ENCODE results near the gene MEOX2. TPM values are rescaled to one million over a fixed set of nuclear protein-coding genes. Genes with fewer than 3 reads are reported as not detected.

The MEOX2 gene
- total RNA-seq, 1 donor from 2014 or later, result 7.7 TPM

DNA sequence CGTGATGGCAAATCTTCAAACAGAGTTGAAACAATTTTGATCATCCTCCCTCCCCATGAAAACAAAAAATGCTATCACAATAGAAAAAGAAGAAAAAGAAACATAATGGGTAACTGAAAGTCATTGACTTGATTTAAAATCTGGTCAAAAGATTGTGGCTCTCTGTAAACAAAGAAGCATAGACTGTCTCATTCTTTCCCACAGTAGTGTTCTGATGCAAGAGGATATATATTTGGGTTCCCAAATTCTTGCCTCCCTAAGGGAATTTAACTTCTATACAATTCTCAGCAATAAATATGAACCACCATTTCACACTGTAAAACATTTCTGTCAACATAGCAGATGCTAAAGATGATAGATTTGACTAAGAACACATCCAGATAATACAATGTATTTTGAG, 32.8 kb upstream of the MEOX2 start:
- TF ChIP-seq, protein P1, sequence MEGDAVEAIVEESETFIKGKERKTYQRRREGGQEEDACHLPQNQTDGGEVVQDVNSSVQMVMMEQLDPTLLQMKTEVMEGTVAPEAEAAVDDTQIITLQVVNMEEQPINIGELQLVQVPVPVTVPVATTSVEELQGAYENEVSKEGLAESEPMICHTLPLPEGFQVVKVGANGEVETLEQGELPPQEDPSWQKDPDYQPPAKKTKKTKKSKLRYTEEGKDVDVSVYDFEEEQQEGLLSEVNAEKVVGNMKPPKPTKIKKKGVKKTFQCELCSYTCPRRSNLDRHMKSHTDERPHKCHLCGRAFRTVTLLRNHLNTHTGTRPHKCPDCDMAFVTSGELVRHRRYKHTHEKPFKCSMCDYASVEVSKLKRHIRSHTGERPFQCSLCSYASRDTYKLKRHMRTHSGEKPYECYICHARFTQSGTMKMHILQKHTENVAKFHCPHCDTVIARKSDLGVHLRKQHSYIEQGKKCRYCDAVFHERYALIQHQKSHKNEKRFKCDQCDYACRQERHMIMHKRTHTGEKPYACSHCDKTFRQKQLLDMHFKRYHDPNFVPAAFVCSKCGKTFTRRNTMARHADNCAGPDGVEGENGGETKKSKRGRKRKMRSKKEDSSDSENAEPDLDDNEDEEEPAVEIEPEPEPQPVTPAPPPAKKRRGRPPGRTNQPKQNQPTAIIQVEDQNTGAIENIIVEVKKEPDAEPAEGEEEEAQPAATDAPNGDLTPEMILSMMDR (IDR thresholded peaks at IDR 0.05; ENCODE audit: borderline replicate concordance), result no peak
- DNase-seq, result no peak
- intact Hi-C loops (cut with micrococcal nuclease), result loop anchor here (10.0 kb wide), 1 partner anchor 395 kb away; no protein-coding TSS in a partner anchor
- Histone ChIP-seq H3K4me3 (no peak overlapping the region), H3K27ac (replicated peaks) (no peak overlapping the region), H3K4me1 (peaks cover 7% of the 10 kb centered on the region), H3K9me3 (replicated peaks) (no peaks in the 10 kb centered on the region), H3K36me3 (no peaks in the 10 kb centered on the region), H3K27me3 (ENCODE audit: low read depth) (no peaks in the 10 kb centered on the region)

DNA sequence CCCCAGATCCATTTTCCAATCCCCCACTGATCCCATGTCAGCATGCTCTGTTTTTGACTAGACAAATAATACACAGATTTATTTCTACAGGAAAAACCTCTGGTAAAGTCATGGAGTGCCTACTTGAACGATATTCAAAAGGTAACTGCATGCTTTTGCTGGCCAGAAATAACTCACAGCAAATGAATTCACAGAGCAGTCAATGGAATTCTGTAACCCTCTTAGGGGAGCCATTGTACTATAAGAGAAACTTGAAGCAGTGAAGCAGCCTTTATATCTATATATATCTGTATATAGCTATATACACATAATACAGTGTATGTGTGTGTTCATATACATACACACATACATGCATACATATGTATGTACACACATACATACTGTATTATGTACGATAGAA, 29.0 kb upstream of the MEOX2 start:
- H3K9me3 ChIP-seq (replicated peaks), result no peaks in the 10 kb centered on the region
- no peak overlapping the region for H3K4me3 ChIP-seq
- H3K27me3 ChIP-seq (ENCODE audit: low read depth), result no peaks in the 10 kb centered on the region
- TF ChIP-seq, protein P1 (IDR thresholded peaks at IDR 0.05; ENCODE audit: borderline replicate concordance), result peak; percentile 29
- H3K27ac ChIP-seq (replicated peaks), result no peak overlapping the region
- no peaks in the 10 kb centered on the region for H3K36me3 ChIP-seq
- intact Hi-C loops (cut with micrococcal nuclease), result loop anchor here (10.0 kb wide), 1 partner anchor 391 kb away; no protein-coding TSS in a partner anchor
- no peak for DNase-seq
- H3K4me1 ChIP-seq, result no peaks in the 10 kb centered on the region

DNA sequence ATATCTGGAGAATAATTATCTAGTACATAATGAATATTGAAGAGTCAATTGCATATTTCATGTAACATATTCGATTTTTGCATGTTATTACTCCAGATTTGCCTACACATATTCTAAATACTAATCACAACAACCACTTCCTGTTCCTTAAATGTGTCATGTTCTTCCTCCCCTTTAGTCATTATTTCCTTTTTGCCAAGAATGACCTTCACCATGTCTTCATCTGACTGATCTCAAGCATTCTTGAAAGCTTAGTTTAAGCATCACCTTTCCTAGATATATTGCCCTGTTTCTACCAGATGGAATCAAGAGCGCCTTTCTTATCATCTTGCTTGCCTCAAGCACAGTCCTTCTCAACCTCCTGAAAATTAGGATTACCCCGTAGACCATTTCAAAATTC, 23.5 kb upstream of the MEOX2 start:
- Histone ChIP-seq H3K9me3 (replicated peaks) (no peaks in the 10 kb centered on the region), H3K4me1 (no peaks in the 10 kb centered on the region), H3K27ac (replicated peaks) (no peak overlapping the region), H3K27me3 (ENCODE audit: low read depth) (no peaks in the 10 kb centered on the region), H3K4me3 (no peak overlapping the region), H3K36me3 (no peaks in the 10 kb centered on the region)
- TF ChIP-seq, protein P1 (IDR thresholded peaks at IDR 0.05; ENCODE audit: borderline replicate concordance), result no peak
- intact Hi-C loops (cut with micrococcal nuclease), result loop anchor here (10.0 kb wide), 1 partner anchor 385 kb away; no protein-coding TSS in a partner anchor
- no peak for DNase-seq

DNA sequence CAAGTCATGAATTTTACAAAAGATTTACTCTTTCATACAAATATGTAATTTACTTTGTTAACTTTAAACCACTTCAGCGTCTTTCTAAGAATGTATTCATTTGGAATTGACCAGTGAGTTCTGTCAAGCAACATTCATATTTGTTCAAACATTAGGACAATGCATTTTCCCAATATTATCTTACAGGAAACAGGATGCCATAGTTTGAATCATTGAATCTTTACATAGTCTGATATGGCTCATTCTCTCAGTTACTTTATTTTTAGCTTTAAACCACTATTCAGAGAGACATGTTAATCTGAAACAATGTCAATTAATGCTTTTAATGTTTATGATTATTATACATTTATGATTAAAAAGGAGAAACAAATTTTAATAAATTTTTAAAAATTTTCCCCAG, 21.1 kb upstream of the MEOX2 start:
- Histone ChIP-seq H3K27ac (replicated peaks) (no peak overlapping the region), H3K27me3 (ENCODE audit: low read depth) (no peaks in the 10 kb centered on the region), H3K4me3 (no peak overlapping the region), H3K36me3 (no peaks in the 10 kb centered on the region), H3K4me1 (no peaks in the 10 kb centered on the region), H3K9me3 (replicated peaks) (no peaks in the 10 kb centered on the region)
- TF ChIP-seq, protein P1 (IDR thresholded peaks at IDR 0.05; ENCODE audit: borderline replicate concordance), result no peak
- intact Hi-C loops (cut with micrococcal nuclease), result no loop called here
- DNase-seq, result no peak

DNA sequence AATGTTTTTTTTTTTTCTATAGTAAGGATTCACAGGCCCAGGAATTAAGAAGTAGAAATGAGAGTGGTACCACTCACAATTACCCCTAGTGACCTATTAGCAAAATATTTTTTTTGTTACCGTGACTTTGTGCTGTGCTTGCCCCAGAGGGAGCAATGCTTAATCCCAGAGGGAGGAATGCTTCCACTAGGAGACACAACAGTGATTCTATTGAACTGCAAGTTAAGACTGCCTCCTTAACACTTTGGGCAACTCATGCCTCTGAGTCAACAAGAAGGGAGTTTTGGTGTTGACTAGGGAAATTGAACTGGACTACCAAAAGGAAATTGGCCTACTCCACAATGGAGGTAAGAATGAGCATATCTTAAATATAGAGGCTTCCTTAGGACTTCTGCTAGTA, 17.2 kb upstream of the MEOX2 start:
- H3K9me3 ChIP-seq (replicated peaks), result no peaks in the 10 kb centered on the region
- DNase-seq, result no peak
- H3K27ac ChIP-seq (replicated peaks), result no peak overlapping the region
- intact Hi-C loops (cut with micrococcal nuclease), result no loop called here
- TF ChIP-seq, protein P1 (IDR thresholded peaks at IDR 0.05; ENCODE audit: borderline replicate concordance), result no peak
- no peak overlapping the region for H3K4me3 ChIP-seq
- H3K27me3 ChIP-seq (ENCODE audit: low read depth), result no peaks in the 10 kb centered on the region
- no peaks in the 10 kb centered on the region for H3K36me3 ChIP-seq
- no peaks in the 10 kb centered on the region for H3K4me1 ChIP-seq
